DOHH2 (cell line): ENCODE data around the gene ADTRP.

Source experiments
- CTCF ChIP-seq: fragments of 200-600 bp; sonication (generic); IDR thresholded peaks from one replicate; pipeline ENCODE4 v1.5.1; 2014; ENCODE audit warnings: antibody characterized with exemption, mild to moderate bottlenecking, low read depth, low read length; ENCODE audit not compliant: poor library complexity, severe bottlenecking
- EZH2phosphoT487 ChIP-seq: fragments of 200-600 bp; sonication (generic); IDR thresholded peaks from 2 replicates; pipeline ENCODE4 v1.6.1; 2017; ENCODE audit warnings: borderline replicate concordance, mild to moderate bottlenecking, antibody characterized with exemption, low read length, moderate library complexity, mixed read lengths

GRCh38 chr6:11779329-11780096, 910 bp upstream of the ADTRP start:
- no peak for TF ChIP-seq CTCF
- TF ChIP-seq EZH2phosphoT487, result no peak
